ENCODE results near the gene GAB2. TPM values are rescaled to one million over a fixed set of nuclear protein-coding genes. Genes with fewer than 3 reads are reported as not detected.

The GAB2 gene
- total and polyA plus RNA-seq, 10 of the 15 experiments (the other 5 are each of a cell fraction or from before 2014, with no cell fraction given), result 0.69 to 12.6 (median 3.8) TPM

DNA sequence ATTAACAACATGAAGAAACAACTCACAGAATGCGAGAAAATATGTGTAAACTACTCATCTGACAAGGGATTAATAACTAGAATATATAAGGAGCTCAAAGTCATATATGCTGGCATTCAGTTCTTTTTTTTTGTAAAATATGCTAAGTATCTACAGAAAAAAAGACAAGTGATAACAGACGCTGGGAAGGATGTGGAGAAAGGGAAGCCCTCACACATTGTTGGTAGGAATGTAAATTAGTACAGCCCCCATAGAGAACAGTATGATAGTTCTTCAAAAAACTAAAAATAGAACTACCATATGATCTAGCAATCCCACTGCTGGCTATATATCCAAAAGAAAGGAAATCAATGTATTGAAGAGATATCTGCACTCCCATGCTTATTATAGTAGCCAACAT lies 13.8 kb downstream of the GAB2 start (continued):
- TF ChIP-seq NR2C2 (IDR thresholded peaks at IDR 0.05; ENCODE audit: borderline replicate concordance, control insufficient read depth, insufficient read length, low read depth), result no peak
- TF ChIP-seq SRF (IDR thresholded peaks at IDR 0.05; ENCODE audit: low read depth in 2 of 2, low read length in 2 of 2), result no peak
- no peak for TF ChIP-seq BACH1 (IDR thresholded peaks at IDR 0.05; ENCODE audit: borderline replicate concordance)

DNA sequence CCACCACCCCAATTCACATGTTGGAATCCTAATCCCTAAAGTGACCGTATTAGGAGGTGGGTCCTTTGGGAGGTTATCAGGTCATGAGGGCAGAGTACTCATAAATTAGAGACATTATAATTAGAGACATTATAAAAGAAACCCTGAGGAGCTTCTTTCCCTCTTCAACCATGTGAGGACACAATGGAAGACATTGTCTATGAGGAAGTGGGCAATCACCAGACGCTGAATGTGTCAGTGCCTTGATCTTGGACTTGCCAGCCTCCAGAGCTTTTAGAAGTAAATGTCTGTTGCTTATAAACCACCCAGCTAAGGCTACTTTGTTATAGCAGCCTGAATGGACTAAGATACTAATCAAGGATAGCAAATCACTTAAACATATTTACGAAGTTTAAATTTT lies 14.8 kb downstream of the GAB2 start:
- ChIA-PET RAD21 (ENCODE audit: unreplicated experiment) (no interaction called here), CTCF (interaction anchor here (1.0 to 2.1 kb wide), 3 partner anchors 22 to 175 kb away, joined by 3 to 9 read pairs (median 7); no protein-coding TSS in a partner anchor), SMC1A (ENCODE audit: uncharacterized antibody, unreplicated experiment) (interaction anchor here (1.3 kb wide), 1 partner anchor 149 kb away, joined by 3 read pairs; no protein-coding TSS in a partner anchor), POLR2A (no interaction called here)
- Histone ChIP-seq H3K27ac (ENCODE audit: control insufficient read depth, insufficient read depth) (no peak overlapping the region), H3K4me1 (ENCODE audit: control insufficient read depth, insufficient read depth, low read length) (no peaks in the 10 kb centered on the region), H3K9me3 (replicated peaks; ENCODE audit: control insufficient read depth, insufficient read depth, low read length) (no peaks in the 10 kb centered on the region; the same call in 2 of the 3 replicates), H3K27me3 (replicated peaks in 1 of 2; ENCODE audit: control insufficient read depth in 2 of 2, insufficient read depth in 2 of 2, low read length in 1 of 2) (no peaks in the 10 kb centered on the region), H3K36me3 (ENCODE audit: control insufficient read depth in 2 of 2, insufficient read depth in 2 of 2, low read length in 1 of 2) (no peaks in the 10 kb centered on the region), H3K4me3 (no peak overlapping the region), H4K20me1 (ENCODE audit: control insufficient read depth, insufficient read depth) (no peaks in the 10 kb centered on the region), H3K79me2 (ENCODE audit: control insufficient read depth, insufficient read depth, low read length) (no peaks in the 10 kb centered on the region), H3K4me2 (ENCODE audit: control insufficient read depth, insufficient read depth) (no peak overlapping the region), H3K9ac (ENCODE audit: control insufficient read depth, insufficient read depth, low read length) (no peak overlapping the region), H2AFZ (ENCODE audit: control insufficient read depth, low read depth, low read length) (no peak overlapping the region)
- intact Hi-C loops (cut with micrococcal nuclease; ENCODE audit: unreplicated experiment), result no loop called here
- 100% methylated on average over 3 of the region's 3 CpGs for WGBS (ENCODE audit: insufficient coverage, insufficient replicate concordance, low lambda C conversion rate, missing lambda C conversion rate)
- TF ChIP-seq SIX5 (IDR thresholded peaks at IDR 0.05; ENCODE audit: low read depth, low read length, severe bottlenecking) (no peak), MEF2B (IDR thresholded peaks at IDR 0.05; ENCODE audit: partially characterized antibody, poor library complexity, severe bottlenecking) (no peak), MXI1 (IDR thresholded peaks at IDR 0.05; ENCODE audit: low read depth, low read length) (no peak), MTA3 (IDR thresholded peaks at IDR 0.05; ENCODE audit: borderline replicate concordance, low read length) (no peak), NR2F1 (conservative IDR thresholded peaks at IDR 0.05) (no peak), HCFC1 (IDR thresholded peaks at IDR 0.05; ENCODE audit: low read length) (no peak)
- TF ChIP-seq, protein P1, sequence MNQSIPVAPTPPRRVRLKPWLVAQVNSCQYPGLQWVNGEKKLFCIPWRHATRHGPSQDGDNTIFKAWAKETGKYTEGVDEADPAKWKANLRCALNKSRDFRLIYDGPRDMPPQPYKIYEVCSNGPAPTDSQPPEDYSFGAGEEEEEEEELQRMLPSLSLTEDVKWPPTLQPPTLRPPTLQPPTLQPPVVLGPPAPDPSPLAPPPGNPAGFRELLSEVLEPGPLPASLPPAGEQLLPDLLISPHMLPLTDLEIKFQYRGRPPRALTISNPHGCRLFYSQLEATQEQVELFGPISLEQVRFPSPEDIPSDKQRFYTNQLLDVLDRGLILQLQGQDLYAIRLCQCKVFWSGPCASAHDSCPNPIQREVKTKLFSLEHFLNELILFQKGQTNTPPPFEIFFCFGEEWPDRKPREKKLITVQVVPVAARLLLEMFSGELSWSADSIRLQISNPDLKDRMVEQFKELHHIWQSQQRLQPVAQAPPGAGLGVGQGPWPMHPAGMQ (IDR thresholded peaks at IDR 0.05; ENCODE audit: borderline replicate concordance), result no peak
- TF ChIP-seq, protein P2, sequence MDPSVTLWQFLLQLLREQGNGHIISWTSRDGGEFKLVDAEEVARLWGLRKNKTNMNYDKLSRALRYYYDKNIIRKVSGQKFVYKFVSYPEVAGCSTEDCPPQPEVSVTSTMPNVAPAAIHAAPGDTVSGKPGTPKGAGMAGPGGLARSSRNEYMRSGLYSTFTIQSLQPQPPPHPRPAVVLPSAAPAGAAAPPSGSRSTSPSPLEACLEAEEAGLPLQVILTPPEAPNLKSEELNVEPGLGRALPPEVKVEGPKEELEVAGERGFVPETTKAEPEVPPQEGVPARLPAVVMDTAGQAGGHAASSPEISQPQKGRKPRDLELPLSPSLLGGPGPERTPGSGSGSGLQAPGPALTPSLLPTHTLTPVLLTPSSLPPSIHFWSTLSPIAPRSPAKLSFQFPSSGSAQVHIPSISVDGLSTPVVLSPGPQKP (IDR thresholded peaks at IDR 0.05; ENCODE audit: low read depth, low read length), result no peak
- BruUV-seq (replicated peaks), result no TSS peak
- ATAC-seq (no peak), DNase-seq (ENCODE audit: low read depth, low spot score) (no peak), FAIRE-seq (no peak)
- in situ Hi-C loops (cut with MboI), result no loop called here
